ENCODE measurements around the gene SMAD9. TPM values are rescaled to one million over a fixed set of nuclear protein-coding genes. Genes with fewer than 3 reads are reported as not detected.
A peak's percentile ranks its signal among the peaks of the same experiment; 100 is the strongest.

SMAD9 gene
- total RNA-seq, 1 experiment from 2014 or later = 1.1 TPM

- H3K4me3 Mint-ChIP-seq = no peak overlapping the region
- no peak overlapping the region for H3K4ac ChIP-seq (ENCODE audit: low read depth, low read length)
- H3T11ph ChIP-seq (ENCODE audit: low read length) = no peak overlapping the region
- H3K23me2 ChIP-seq (ENCODE audit: insufficient read length, low read depth, low read length, poor library complexity, severe bottlenecking) = no peaks in the 10 kb centered on the region
- no peak overlapping the region for H3K56ac ChIP-seq (ENCODE audit: insufficient read length, low read depth, low read length)
- H3K9me3 Mint-ChIP-seq = no peaks in the 10 kb centered on the region
- no peak overlapping the region for H3K4me2 ChIP-seq (ENCODE audit: insufficient read depth, insufficient read length, low read length)
- no peak overlapping the region for H3K9ac ChIP-seq (ENCODE audit: extremely low read depth, insufficient read length, low read length)
- H2BK12ac ChIP-seq (ENCODE audit: insufficient read length, low read depth, low read length) = no peak overlapping the region
- H2BK15ac ChIP-seq (ENCODE audit: low read depth, low read length) = no peak overlapping the region
- H3K27ac Mint-ChIP-seq = peak overlapping the region in 1 of 3 experiments; percentile 44; a peak in 2 of 7 replicates
- no peaks in the 10 kb centered on the region for H3K36me3 Mint-ChIP-seq (ENCODE audit: insufficient read depth in 1 of 3, low read depth in 3 of 3)
- no peaks in the 10 kb centered on the region for H3K27me3 ChIP-seq (ENCODE audit: insufficient read depth, low read length)
- peaks cover 24 to 28% of the 10 kb centered on the region in 2 experiments for H3K4me1 Mint-ChIP-seq
- no peak overlapping the region for H2BK20ac ChIP-seq (ENCODE audit: low read depth, low read length, poor library complexity, severe bottlenecking)
- no peak overlapping the region for H2AFZ ChIP-seq (ENCODE audit: low read length)
- H2BK120ac ChIP-seq (ENCODE audit: low read depth, low read length, poor library complexity, severe bottlenecking) = no peak overlapping the region
- H3K14ac ChIP-seq (ENCODE audit: insufficient read depth, low read length) = no peak overlapping the region
- H3K23ac ChIP-seq (ENCODE audit: insufficient read length, low read depth, low read length) = no peak overlapping the region
- no CpG with 5 or more reads among the region's 4 CpGs for WGBS (ENCODE audit: extremely low coverage, insufficient read length, low lambda C conversion rate)
- no peak overlapping the region for H2AK5ac ChIP-seq (ENCODE audit: insufficient read length, low read length)
- no peak overlapping the region for H3K18ac ChIP-seq (ENCODE audit: insufficient read length, low read depth, low read length)
- no peaks in the 10 kb centered on the region for H3K79me2 ChIP-seq (ENCODE audit: insufficient read depth, low read length)
- no peak overlapping the region for H4K91ac ChIP-seq (ENCODE audit: insufficient read length, low read depth, low read length)
- peaks cover 4% of the 10 kb centered on the region; the same call in 1 of the 2 replicates for H3K4me1 ChIP-seq (ENCODE audit: insufficient read depth, low read length)
- no peak for TF ChIP-seq CTCF (conservative IDR thresholded peaks at IDR 0.05)
- H2BK5ac ChIP-seq (ENCODE audit: insufficient read length, low read length) = no peak overlapping the region
- no peak overlapping the region for H3K27ac ChIP-seq (ENCODE audit: insufficient read length, low read depth, low read length)
- H4K20me1 ChIP-seq (ENCODE audit: control insufficient read depth, insufficient read depth, insufficient read length) = no peaks in the 10 kb centered on the region
- no peaks in the 10 kb centered on the region for H3K79me1 ChIP-seq (ENCODE audit: insufficient read depth, low read depth, low read length, poor library complexity, severe bottlenecking)
- peak; percentile 27 for DNase-seq
- no peak overlapping the region for H4K5ac ChIP-seq (ENCODE audit: insufficient read length, low read depth, low read length)
- no peaks in the 10 kb centered on the region for H3K27me3 Mint-ChIP-seq (ENCODE audit: low read depth)
- H4K8ac ChIP-seq (replicated peaks; ENCODE audit: insufficient read length, low read depth, low read length) = no peak overlapping the region
- H3K9me3 ChIP-seq (ENCODE audit: control insufficient read depth, low read depth, low read length) = no peaks in the 10 kb centered on the region
These were observed 82.5 kb downstream of the SMAD9 start for GRCh38 chr13:36837354-36838092.
